ENCODE data around the gene KLK4.

GRCh38 chr19:50869479-50869878 lies 41.7 kb downstream of the KLK4 start:
- TF ChIP-seq ZNF436 (CRISPR knock-in tag; IDR thresholded peaks at IDR 0.05), result no peak
- TF ChIP-seq MXI1 (IDR thresholded peaks at IDR 0.05; ENCODE audit: low read depth, low read length), result no peak
- TF ChIP-seq ZNF24 (IDR thresholded peaks at IDR 0.05), result no peak
- no peak for TF ChIP-seq GATA2 (CRISPR knock-in tag; IDR thresholded peaks at IDR 0.05)

Measured in K562 (cell line).